HEK293 (cell line): ENCODE measurements around the gene MAGI1.

Experiments used
- CTCF ChIA-PET: fragments of 350-600 bp; formaldehyde crosslinking; extraction: SDS; loops from one replicate; lab custom pipeline; 2021; ENCODE audit warnings: antibody characterized with exemption; lab: Yijun Ruan, JAX
- POLR2A ChIA-PET: fragments of 300-600 bp; formaldehyde crosslinking; extraction: SDS; loops from one replicate; lab custom pipeline; 2020; ENCODE audit warnings: antibody characterized with exemption, inconsistent platforms; lab: Yijun Ruan, JAX
- H3K27ac ChIP-seq: fragments of 200-500 bp; sonication (Bioruptor generic); 2 replicates; pipeline ENCODE4 v1.5.1; 2014; ENCODE audit warnings: low read depth, low read length, control low read depth, inconsistent platforms; ENCODE audit errors: extremely low read depth
- H3K36me3 ChIP-seq, 2 experiments: fragments of 200-500 bp in 1 of 2; sonication (Bioruptor generic) in 1 of 2; 1 replicate in 1 of 2; 2 replicates in 1 of 2; pipeline ENCODE4 v1.5.1; 2014 to 2017; ENCODE audit warnings: inconsistent platforms in 2 of 2, low read length in 2 of 2; ENCODE audit not compliant: control insufficient read depth in 2 of 2, insufficient read depth in 1 of 2
- H3K4me1 ChIP-seq: fragments of 200-500 bp; sonication (Bioruptor generic); 2 replicates; pipeline ENCODE4 v1.5.1; 2014; ENCODE audit warnings: mild to moderate bottlenecking, low read length, inconsistent platforms; ENCODE audit not compliant: control insufficient read depth, insufficient read depth
- H3K4me3 ChIP-seq: 2 replicates; pipeline ENCODE4 v1.5.1; 2011; ENCODE audit warnings: low read depth, mild to moderate bottlenecking, control low read depth, low read length, moderate library complexity
- H3K9me3 ChIP-seq: fragments of 200-500 bp; sonication (Bioruptor generic); 2 replicates; pipeline ENCODE4 v1.5.1; 2014; ENCODE audit warnings: low read depth, low read length, inconsistent platforms; ENCODE audit not compliant: control insufficient read depth, insufficient read depth
- BCL11A ChIP-seq: fragments of 450-650 bp; formaldehyde crosslinking; IDR thresholded peaks from 2 replicates; pipeline ENCODE4 v1.5.1; 2016; ENCODE audit warnings: low read depth, missing biosample characterization, missing genetic modification characterization
- FEZF1 ChIP-seq: fragments of 450-650 bp; formaldehyde crosslinking; IDR thresholded peaks from 2 replicates; pipeline ENCODE4 v1.5.1; 2016; ENCODE audit warnings: missing biosample characterization, missing genetic modification characterization
- GLI4 ChIP-seq: fragments of 450-650 bp; formaldehyde crosslinking; IDR thresholded peaks from 2 replicates; pipeline ENCODE4 v1.5.1; 2016; ENCODE audit warnings: missing biosample characterization, missing genetic modification characterization
- HOXA7 ChIP-seq: sonication (generic); formaldehyde crosslinking; IDR thresholded peaks from 2 replicates; pipeline ENCODE4 v1.8.1; 2022; ENCODE audit warnings: missing genetic modification reagents, borderline replicate concordance
- KLF10 ChIP-seq: fragments of 450-650 bp; IDR thresholded peaks from 2 replicates; pipeline ENCODE4 v1.5.1; 2018; ENCODE audit warnings: missing biosample characterization, mild to moderate bottlenecking, missing genetic modification characterization
- KLF16 ChIP-seq: fragments of 450-650 bp; formaldehyde crosslinking; IDR thresholded peaks from 2 replicates; pipeline ENCODE4 v1.5.1; 2017; ENCODE audit warnings: missing biosample characterization, missing genetic modification characterization
- OSR2 ChIP-seq: fragments of 450-650 bp; formaldehyde crosslinking; IDR thresholded peaks from 2 replicates; pipeline ENCODE4 v1.5.1; 2016; ENCODE audit warnings: missing biosample characterization, missing genetic modification characterization
- PRDM6 ChIP-seq: fragments of 450-650 bp; formaldehyde crosslinking; IDR thresholded peaks from 2 replicates; pipeline ENCODE4 v1.5.1; 2017; ENCODE audit warnings: missing biosample characterization, missing genetic modification characterization
- SCRT1 ChIP-seq: fragments of 450-650 bp; formaldehyde crosslinking; IDR thresholded peaks from 2 replicates; pipeline ENCODE4 v1.5.1; 2016; ENCODE audit warnings: missing biosample characterization, missing genetic modification characterization, borderline replicate concordance
- SP7 ChIP-seq: fragments of 450-650 bp; formaldehyde crosslinking; IDR thresholded peaks from 2 replicates; pipeline ENCODE4 v1.5.1; 2016; ENCODE audit warnings: missing biosample characterization, missing genetic modification characterization
- TSHZ1 ChIP-seq: fragments of 450-650 bp; formaldehyde crosslinking; IDR thresholded peaks from 2 replicates; pipeline ENCODE4 v1.5.1; 2016; ENCODE audit warnings: missing biosample characterization, missing genetic modification characterization, borderline replicate concordance
- YY2 ChIP-seq: fragments of 450-650 bp; formaldehyde crosslinking; IDR thresholded peaks from 2 replicates; pipeline ENCODE4 v1.5.1; 2016; ENCODE audit warnings: missing biosample characterization, missing genetic modification characterization
- ZBTB44 ChIP-seq: fragments of 450-650 bp; IDR thresholded peaks from 2 replicates; pipeline ENCODE4 v1.5.1; 2018; ENCODE audit warnings: missing biosample characterization, mild to moderate bottlenecking, missing genetic modification characterization
- ZNF2 ChIP-seq: fragments of 450-650 bp; formaldehyde crosslinking; IDR thresholded peaks from 2 replicates; pipeline ENCODE4 v1.5.1; 2016; ENCODE audit warnings: missing biosample characterization, missing genetic modification characterization
- ZNF202 ChIP-seq: fragments of 450-650 bp; formaldehyde crosslinking; IDR thresholded peaks from 2 replicates; pipeline ENCODE4 v1.5.1; 2016; ENCODE audit warnings: missing biosample characterization, missing genetic modification characterization, borderline replicate concordance
- ZNF266 ChIP-seq: fragments of 450-650 bp; formaldehyde crosslinking; IDR thresholded peaks from 2 replicates; pipeline ENCODE4 v1.5.1; 2016; ENCODE audit warnings: missing biosample characterization, missing genetic modification characterization, low read depth
- ZNF341 ChIP-seq: fragments of 450-650 bp; formaldehyde crosslinking; IDR thresholded peaks from 2 replicates; pipeline ENCODE4; 2016; ENCODE audit warnings: low read depth, missing biosample characterization, missing genetic modification characterization
- ZNF645 ChIP-seq: fragments of 450-650 bp; formaldehyde crosslinking; IDR thresholded peaks from 2 replicates; pipeline ENCODE4; 2016; ENCODE audit warnings: missing biosample characterization, missing genetic modification characterization
- ZNF654 ChIP-seq: fragments of 450-650 bp; formaldehyde crosslinking; IDR thresholded peaks from 2 replicates; pipeline ENCODE4 v1.5.1; 2016; ENCODE audit warnings: low read depth, missing biosample characterization, missing genetic modification characterization
- ZNF660 ChIP-seq: fragments of 450-650 bp; IDR thresholded peaks from 2 replicates; pipeline ENCODE4 v1.5.1; 2018; ENCODE audit warnings: missing biosample characterization, mild to moderate bottlenecking, missing genetic modification characterization
- ZNF792 ChIP-seq: fragments of 450-650 bp; formaldehyde crosslinking; IDR thresholded peaks from 2 replicates; pipeline ENCODE4 v1.5.1; 2016; ENCODE audit warnings: missing biosample characterization, missing genetic modification characterization
- ZSCAN23 ChIP-seq: fragments of 450-650 bp; formaldehyde crosslinking; IDR thresholded peaks from 2 replicates; pipeline ENCODE4 v1.5.1; 2016; ENCODE audit warnings: missing biosample characterization, missing genetic modification characterization
- ZXDB ChIP-seq: fragments of 450-650 bp; formaldehyde crosslinking; IDR thresholded peaks from 2 replicates; pipeline ENCODE4 v1.5.1; 2016; ENCODE audit warnings: missing biosample characterization, missing genetic modification characterization

Gene MAGI1

GRCh38 chr3:65786890-65787289 is 251.8 kb downstream of the MAGI1 start:
- TF ChIP-seq ZNF645 (tag by site-specific recombination), result no peak
- TF ChIP-seq PRDM6 (tag by site-specific recombination), result peak; percentile 76
- no peak for TF ChIP-seq HOXA7 (CRISPR knock-in tag)
- TF ChIP-seq ZXDB, result 0 out of 2 replicates have a peak, but pooled peaks have one; percentile 34
- peak; percentile 61 for TF ChIP-seq OSR2 (tag by site-specific recombination)
- peak; percentile 37; the same call in 1 of the 2 replicates for TF ChIP-seq SP7
- peak; percentile 87 for TF ChIP-seq FEZF1 (tag by site-specific recombination)
- H3K27ac ChIP-seq, result peak overlapping the region; percentile 16; the same call in 1 of the 2 replicates
- H3K9me3 ChIP-seq, result no peaks in the 10 kb centered on the region
- no peaks in the 10 kb centered on the region for H3K36me3 ChIP-seq
- CTCF ChIA-PET, result interaction anchor here (0.5 to 1.0 kb wide), 7 partner anchors 46 to 443 kb away, joined by 3 to 5 read pairs (median 3); no protein-coding TSS in a partner anchor
- POLR2A ChIA-PET, result no interaction called here
- H3K4me3 ChIP-seq, result no peak overlapping the region
- peaks cover 6% of the 10 kb centered on the region for H3K4me1 ChIP-seq

GRCh38 chr3:65785065-65785645 is 253.6 kb downstream of the MAGI1 start:
- POLR2A ChIA-PET, result no interaction called here
- Histone ChIP-seq H3K4me1 (peaks cover 6% of the 10 kb centered on the region), H3K9me3 (no peaks in the 10 kb centered on the region), H3K27ac (no peak overlapping the region), H3K4me3 (no peak overlapping the region), H3K36me3 (no peaks in the 10 kb centered on the region)
- CTCF ChIA-PET, result interaction anchor here (0.6 to 1.3 kb wide), 3 partner anchors 213 to 354 kb away, joined by 3 to 4 read pairs (median 3); no protein-coding TSS in a partner anchor
- no peak for TF ChIP-seq ZNF202 (tag by site-specific recombination)
- TF ChIP-seq YY2 (tag by site-specific recombination), result no peak
- no peak for TF ChIP-seq ZBTB44 (tag by site-specific recombination)
- TF ChIP-seq TSHZ1 (tag by site-specific recombination), result no peak
- no peak for TF ChIP-seq KLF16 (tag by site-specific recombination)
- no peak for TF ChIP-seq ZSCAN23 (tag by site-specific recombination)
- TF ChIP-seq HOXA7 (CRISPR knock-in tag), result no peak
- no peak for TF ChIP-seq ZNF792 (tag by site-specific recombination)
- peak; percentile 75 for TF ChIP-seq ZNF654 (tag by site-specific recombination)
- no peak for TF ChIP-seq KLF10 (tag by site-specific recombination)
- no peak for TF ChIP-seq PRDM6 (tag by site-specific recombination)
- peak; percentile 41; the same call in 1 of the 2 replicates for TF ChIP-seq ZNF660 (tag by site-specific recombination)
- no peak for TF ChIP-seq BCL11A (tag by site-specific recombination)
- 0 out of 2 replicates have a peak, but pooled peaks have one; percentile 47 for TF ChIP-seq ZNF2 (tag by site-specific recombination)
- TF ChIP-seq SCRT1 (tag by site-specific recombination), result no peak
- no peak for TF ChIP-seq ZNF341
- no peak for TF ChIP-seq ZNF266 (tag by site-specific recombination)
- TF ChIP-seq GLI4 (tag by site-specific recombination), result no peak
